K562 (cell line): Measurements from ENCODE around the gene HMGA1. TPM values are rescaled to one million over a fixed set of nuclear protein-coding genes. Genes with fewer than 3 reads are reported as not detected.

Experiments used
- CC2D1A ChIP-seq: fragments of 450-650 bp; IDR thresholded peaks from 2 replicates; pipeline ENCODE4 v1.6.1; 2017; ENCODE audit warnings: mild to moderate bottlenecking
- DDX20 ChIP-seq: fragments of 450-650 bp; IDR thresholded peaks from 2 replicates; pipeline ENCODE4 v1.6.1; 2016; ENCODE audit warnings: missing genetic modification characterization, low read depth, mild to moderate bottlenecking, missing compliant biosample characterization, moderate library complexity
- RNF2 ChIP-seq: sonication (generic); IDR thresholded peaks from 2 replicates; pipeline ENCODE4 v1.6.1; 2016
- TBL1XR1 ChIP-seq, 2 experiments: IDR thresholded peaks; 2 replicates each; pipeline ENCODE4 v1.6.1; 2012; ENCODE audit warnings: improper control_type of control experiment in 2 of 2, low read length in 2 of 2, mild to moderate bottlenecking in 1 of 2
- ZKSCAN1 ChIP-seq: fragments of 150-350 bp; IDR thresholded peaks from 2 replicates; pipeline ENCODE4 v1.6.1; 2016; ENCODE audit warnings: low read depth, low read length
- ZNF354B ChIP-seq: fragments of 250-450 bp; sonication (Bioruptor Pico); IDR thresholded peaks from 2 replicates; pipeline ENCODE4 v1.4.0; 2020
- polyA plus RNA-seq, 8 experiments: library from polyadenylated mRNA; depleted of rRNA in 4 of 8; stranded (reverse) in 5 of 8; unstranded in 3 of 8; fragments of >200 nt; fragmentation: Nextera tagmentation in 2 of 8; fragmentation: Illumina TruSeq in 1 of 8; extraction: Ambion mirVana in 2 of 8; extraction: Trizol in 1 of 8; gene quantifications; 2 replicates each; pipeline versions ENCODE4 v1.2.1 to v1.2.3, GENCODE V29; 2011 to 2014; ENCODE audit warnings: inconsistent platforms in 1 of 8, missing spikeins in 1 of 8
- total RNA-seq, 7 experiments: library from RNA; depleted of rRNA in 6 of 7; stranded (reverse); fragments of >200 nt in 6 of 7; fragmentation: Illumina TruSeq in 2 of 7; extraction: Trizol in 2 of 7; gene quantifications; 2 replicates each; pipeline versions ENCODE4 v1.2.1 to v1.2.3, GENCODE V29; 2011 to 2021; ENCODE audit warnings: low replicate concordance in 1 of 7
- TF ChIP-seq, protein P1 (sequence below), 2 experiments: fragments of 150-350 bp in 1 of 2; IDR thresholded peaks; 2 replicates each; pipeline ENCODE4 v1.6.1; 2012 to 2016; ENCODE audit warnings: low read depth in 2 of 2, low read length in 2 of 2, mild to moderate bottlenecking in 1 of 2, moderate library complexity in 1 of 2
- TF ChIP-seq, protein P2 (sequence below), 2 experiments: fragments of 450-650 bp; formaldehyde crosslinking in 1 of 2; IDR thresholded peaks; 2 replicates each; pipeline versions ENCODE4 v1.4.0 to v1.6.1; 2014 to 2020; ENCODE audit warnings: mild to moderate bottlenecking in 2 of 2, borderline replicate concordance in 1 of 2, low read depth in 1 of 2
- TF ChIP-seq, protein P3 (sequence below): fragments of 200-800 bp; sonication (Bioruptor generic); IDR thresholded peaks from 2 replicates; pipeline ENCODE4 v1.6.1; 2017; ENCODE audit warnings: missing genetic modification characterization, missing compliant biosample characterization
- TF ChIP-seq, protein P4 (sequence below): fragments of 450-650 bp; IDR thresholded peaks from 2 replicates; pipeline ENCODE4 v1.7.1; 2018; ENCODE audit warnings: mild to moderate bottlenecking, low read depth; ENCODE audit not compliant: partially characterized antibody

Gene HMGA1
- total and polyA plus RNA-seq, 9 of the 15 experiments (the other 6 are each of a cell fraction or from before 2014, with no cell fraction given), result 27.8 to 1,947 (median 594) TPM

DNA sequence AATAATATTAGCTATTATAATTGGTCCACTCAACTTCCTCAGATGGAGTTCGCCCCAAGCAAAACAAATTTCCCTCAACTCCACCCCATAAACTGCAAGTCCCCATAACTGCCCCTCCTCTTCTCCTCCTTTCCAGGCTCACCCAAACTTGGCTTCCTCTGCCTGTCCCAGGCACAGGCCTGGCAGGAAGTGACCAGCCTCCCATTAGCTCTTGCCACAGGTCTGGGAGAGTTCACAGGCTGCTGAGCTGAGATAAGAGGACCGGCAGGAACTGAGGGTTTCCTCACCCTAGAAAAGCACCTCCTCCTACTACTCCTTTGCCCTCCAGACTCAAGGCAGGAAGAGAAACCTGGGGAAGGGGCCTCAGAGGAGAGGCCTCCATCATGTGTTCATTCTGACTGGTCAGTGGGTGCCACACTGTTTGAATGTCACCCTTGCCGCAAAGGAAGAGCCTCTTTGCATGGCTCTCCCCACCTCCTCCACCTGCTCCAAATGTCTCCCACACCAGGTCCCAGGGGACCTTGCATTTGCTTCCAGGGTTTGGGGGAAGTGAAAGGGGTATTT, 36.7 kb downstream of the HMGA1 start (continued):
- TF ChIP-seq, protein P1, sequence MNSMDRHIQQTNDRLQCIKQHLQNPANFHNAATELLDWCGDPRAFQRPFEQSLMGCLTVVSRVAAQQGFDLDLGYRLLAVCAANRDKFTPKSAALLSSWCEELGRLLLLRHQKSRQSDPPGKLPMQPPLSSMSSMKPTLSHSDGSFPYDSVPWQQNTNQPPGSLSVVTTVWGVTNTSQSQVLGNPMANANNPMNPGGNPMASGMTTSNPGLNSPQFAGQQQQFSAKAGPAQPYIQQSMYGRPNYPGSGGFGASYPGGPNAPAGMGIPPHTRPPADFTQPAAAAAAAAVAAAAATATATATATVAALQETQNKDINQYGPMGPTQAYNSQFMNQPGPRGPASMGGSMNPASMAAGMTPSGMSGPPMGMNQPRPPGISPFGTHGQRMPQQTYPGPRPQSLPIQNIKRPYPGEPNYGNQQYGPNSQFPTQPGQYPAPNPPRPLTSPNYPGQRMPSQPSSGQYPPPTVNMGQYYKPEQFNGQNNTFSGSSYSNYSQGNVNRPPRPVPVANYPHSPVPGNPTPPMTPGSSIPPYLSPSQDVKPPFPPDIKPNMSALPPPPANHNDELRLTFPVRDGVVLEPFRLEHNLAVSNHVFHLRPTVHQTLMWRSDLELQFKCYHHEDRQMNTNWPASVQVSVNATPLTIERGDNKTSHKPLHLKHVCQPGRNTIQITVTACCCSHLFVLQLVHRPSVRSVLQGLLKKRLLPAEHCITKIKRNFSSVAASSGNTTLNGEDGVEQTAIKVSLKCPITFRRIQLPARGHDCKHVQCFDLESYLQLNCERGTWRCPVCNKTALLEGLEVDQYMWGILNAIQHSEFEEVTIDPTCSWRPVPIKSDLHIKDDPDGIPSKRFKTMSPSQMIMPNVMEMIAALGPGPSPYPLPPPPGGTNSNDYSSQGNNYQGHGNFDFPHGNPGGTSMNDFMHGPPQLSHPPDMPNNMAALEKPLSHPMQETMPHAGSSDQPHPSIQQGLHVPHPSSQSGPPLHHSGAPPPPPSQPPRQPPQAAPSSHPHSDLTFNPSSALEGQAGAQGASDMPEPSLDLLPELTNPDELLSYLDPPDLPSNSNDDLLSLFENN (IDR thresholded peaks at IDR 0.05; ENCODE audit: low read depth in 2 of 2, low read length in 2 of 2), result peak in 1 of 2 experiments; percentile 97; a peak in 2 of 4 replicates
- TF ChIP-seq RNF2 (peak; percentile 98), ZKSCAN1 (peak; percentile 93), DDX20 (tag) (no peak), CC2D1A (peak; percentile 81; the same call in 1 of the 2 replicates), ZNF354B (peak; percentile 27; the same call in 1 of the 2 replicates), TBL1XR1 (IDR thresholded peaks at IDR 0.05; ENCODE audit: low read length in 2 of 2) (peak in 1 of 2 experiments; percentile 86; a peak in 2 of 4 replicates)
- TF ChIP-seq, protein P2, sequence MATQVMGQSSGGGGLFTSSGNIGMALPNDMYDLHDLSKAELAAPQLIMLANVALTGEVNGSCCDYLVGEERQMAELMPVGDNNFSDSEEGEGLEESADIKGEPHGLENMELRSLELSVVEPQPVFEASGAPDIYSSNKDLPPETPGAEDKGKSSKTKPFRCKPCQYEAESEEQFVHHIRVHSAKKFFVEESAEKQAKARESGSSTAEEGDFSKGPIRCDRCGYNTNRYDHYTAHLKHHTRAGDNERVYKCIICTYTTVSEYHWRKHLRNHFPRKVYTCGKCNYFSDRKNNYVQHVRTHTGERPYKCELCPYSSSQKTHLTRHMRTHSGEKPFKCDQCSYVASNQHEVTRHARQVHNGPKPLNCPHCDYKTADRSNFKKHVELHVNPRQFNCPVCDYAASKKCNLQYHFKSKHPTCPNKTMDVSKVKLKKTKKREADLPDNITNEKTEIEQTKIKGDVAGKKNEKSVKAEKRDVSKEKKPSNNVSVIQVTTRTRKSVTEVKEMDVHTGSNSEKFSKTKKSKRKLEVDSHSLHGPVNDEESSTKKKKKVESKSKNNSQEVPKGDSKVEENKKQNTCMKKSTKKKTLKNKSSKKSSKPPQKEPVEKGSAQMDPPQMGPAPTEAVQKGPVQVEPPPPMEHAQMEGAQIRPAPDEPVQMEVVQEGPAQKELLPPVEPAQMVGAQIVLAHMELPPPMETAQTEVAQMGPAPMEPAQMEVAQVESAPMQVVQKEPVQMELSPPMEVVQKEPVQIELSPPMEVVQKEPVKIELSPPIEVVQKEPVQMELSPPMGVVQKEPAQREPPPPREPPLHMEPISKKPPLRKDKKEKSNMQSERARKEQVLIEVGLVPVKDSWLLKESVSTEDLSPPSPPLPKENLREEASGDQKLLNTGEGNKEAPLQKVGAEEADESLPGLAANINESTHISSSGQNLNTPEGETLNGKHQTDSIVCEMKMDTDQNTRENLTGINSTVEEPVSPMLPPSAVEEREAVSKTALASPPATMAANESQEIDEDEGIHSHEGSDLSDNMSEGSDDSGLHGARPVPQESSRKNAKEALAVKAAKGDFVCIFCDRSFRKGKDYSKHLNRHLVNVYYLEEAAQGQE (IDR thresholded peaks at IDR 0.05; ENCODE audit: borderline replicate concordance), result peak; percentile 48; the same call in 1 of the 2 replicates
- TF ChIP-seq, protein P2 (CRISPR knock-in tag; IDR thresholded peaks at IDR 0.05; ENCODE audit: low read depth), result no peak
- TF ChIP-seq, protein P3, sequence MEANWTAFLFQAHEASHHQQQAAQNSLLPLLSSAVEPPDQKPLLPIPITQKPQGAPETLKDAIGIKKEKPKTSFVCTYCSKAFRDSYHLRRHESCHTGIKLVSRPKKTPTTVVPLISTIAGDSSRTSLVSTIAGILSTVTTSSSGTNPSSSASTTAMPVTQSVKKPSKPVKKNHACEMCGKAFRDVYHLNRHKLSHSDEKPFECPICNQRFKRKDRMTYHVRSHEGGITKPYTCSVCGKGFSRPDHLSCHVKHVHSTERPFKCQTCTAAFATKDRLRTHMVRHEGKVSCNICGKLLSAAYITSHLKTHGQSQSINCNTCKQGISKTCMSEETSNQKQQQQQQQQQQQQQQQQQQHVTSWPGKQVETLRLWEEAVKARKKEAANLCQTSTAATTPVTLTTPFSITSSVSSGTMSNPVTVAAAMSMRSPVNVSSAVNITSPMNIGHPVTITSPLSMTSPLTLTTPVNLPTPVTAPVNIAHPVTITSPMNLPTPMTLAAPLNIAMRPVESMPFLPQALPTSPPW, result peak; percentile 88
- TF ChIP-seq, protein P4, sequence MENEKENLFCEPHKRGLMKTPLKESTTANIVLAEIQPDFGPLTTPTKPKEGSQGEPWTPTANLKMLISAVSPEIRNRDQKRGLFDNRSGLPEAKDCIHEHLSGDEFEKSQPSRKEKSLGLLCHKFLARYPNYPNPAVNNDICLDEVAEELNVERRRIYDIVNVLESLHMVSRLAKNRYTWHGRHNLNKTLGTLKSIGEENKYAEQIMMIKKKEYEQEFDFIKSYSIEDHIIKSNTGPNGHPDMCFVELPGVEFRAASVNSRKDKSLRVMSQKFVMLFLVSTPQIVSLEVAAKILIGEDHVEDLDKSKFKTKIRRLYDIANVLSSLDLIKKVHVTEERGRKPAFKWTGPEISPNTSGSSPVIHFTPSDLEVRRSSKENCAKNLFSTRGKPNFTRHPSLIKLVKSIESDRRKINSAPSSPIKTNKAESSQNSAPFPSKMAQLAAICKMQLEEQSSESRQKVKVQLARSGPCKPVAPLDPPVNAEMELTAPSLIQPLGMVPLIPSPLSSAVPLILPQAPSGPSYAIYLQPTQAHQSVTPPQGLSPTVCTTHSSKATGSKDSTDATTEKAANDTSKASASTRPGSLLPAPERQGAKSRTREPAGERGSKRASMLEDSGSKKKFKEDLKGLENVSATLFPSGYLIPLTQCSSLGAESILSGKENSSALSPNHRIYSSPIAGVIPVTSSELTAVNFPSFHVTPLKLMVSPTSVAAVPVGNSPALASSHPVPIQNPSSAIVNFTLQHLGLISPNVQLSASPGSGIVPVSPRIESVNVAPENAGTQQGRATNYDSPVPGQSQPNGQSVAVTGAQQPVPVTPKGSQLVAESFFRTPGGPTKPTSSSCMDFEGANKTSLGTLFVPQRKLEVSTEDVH, result peak; percentile 65
